ENCODE results near the gene SLC11A2.

Gene SLC11A2

DNA sequence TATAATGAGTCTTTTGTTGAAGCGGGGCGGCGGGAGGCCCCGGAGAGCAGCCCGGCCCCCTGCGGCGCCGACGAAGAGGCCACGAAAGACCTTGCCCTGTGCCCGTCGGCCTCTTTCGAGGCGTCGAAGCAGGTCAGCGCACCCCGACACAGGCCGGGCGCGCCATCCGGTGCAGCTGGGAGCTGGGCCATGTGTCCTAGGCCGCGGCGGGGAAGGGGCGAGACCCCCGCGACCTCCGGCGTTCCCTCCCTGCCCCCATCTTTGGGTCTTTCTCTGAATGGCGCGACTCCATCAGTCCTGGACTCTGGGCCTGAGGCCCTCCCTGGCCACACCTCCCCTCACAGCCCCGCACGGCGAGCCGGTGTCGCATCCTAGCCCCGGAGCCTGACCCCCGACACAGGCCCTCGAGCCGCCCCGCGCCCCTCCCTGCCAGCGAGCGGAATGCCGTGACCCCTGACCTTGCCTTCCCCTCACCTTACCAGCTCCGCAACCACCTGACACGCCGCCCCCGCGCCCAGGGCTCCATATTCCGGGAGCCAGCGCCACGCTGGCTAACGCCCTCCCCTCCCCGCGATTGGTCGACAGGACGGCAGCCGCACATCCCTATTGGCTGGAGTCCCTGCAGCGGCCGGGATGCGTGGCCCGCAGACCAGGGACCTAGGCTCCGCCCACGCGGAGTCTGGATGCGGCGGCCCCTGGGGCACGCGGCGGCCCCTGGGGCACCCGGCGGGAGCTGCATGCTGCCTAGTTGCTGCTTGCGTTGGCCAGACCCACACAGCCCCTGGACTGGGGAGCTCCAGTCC is at the start of gene SLC11A2:
TSS of gene SLC11A2 (minus strand) at position 549 of the 803 bp plus-strand sequence. CDS start 15,656 bp downstream, outside the sequence.
- DNase-seq (ENCODE audit: low read depth in 2 of 2), result peak; percentile 91

DNA sequence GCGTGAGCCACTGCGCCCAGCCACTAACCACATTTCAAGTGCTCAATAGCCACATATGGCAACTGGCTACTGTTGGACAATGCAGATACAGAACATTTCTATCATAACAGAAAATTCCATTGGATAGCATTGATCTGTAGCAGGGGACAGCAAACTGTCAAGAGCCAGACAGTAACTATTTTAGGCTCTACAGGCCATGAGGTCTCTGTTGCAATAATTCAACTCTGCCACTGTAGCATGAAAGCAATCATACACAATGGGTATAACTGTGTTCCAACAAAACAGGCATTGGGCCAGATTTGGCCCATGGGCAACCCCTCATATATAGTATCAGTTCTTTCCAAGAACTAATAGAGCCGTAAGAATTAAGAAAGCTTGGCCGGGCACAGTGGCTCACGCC is 49.2 kb upstream of the SLC11A2 start:
- no peak for DNase-seq (ENCODE audit: low read depth in 2 of 2)

DNA sequence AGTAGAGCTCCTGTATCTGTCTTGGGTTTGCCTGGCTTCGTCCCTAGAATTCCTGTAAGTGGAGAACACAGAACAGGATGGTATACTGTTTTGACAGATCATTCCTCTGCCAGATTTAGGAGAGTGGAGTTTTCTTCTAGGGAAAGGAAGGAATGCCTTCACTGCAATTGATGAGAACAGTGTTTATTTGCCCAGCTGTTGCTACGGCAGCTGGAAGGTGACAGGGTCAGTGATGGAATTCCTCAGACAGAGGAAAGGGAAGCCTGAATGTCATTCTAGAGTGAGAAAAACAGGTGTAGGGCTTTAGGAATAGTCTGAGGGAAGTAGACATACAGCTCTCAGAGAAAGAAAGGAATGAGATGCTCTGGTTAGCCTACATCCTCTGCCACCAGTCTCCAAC is 45.5 kb upstream of the SLC11A2 start:
- DNase-seq (ENCODE audit: low read depth in 2 of 2), result no peak

DNA sequence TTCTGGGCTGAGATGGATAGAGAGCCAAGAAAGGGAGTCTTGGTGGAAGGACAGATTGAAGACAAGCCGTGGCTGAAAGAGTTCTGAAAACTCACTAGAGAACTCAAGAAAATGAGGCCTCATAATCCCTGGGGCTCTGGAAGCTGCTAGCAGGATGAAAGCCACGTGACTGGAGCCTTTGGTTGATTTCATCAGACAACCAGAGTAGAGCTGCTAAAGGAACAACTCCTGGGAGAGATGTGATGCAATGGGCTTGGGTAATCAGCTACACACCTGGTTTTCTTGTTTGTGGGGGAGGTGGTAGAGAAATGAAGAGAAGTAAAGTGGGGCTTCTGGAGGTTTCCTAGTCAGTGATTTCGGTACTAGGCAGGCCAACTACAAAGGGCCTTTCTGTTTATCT is 43.8 kb upstream of the SLC11A2 start:
- no peak for DNase-seq (ENCODE audit: low read depth in 2 of 2)

DNA sequence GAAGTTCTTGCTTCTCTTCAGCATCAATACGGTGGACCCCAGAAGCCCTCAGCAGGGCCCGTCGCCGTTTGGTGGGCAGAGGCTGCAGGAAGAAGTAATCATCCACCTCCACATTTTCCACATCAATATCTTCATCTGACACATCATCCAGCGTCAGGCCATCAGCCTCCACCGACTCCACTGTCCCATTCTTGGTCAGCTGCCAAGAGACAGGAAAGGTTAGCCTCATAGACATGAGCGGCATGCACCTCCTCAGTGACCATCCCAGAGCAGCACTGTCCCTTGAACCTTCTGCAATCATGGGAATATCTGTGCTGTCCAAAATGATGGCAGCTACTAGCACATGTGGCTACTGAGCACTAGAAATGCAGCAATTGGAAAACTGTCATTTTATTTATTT is 41.6 kb upstream of the SLC11A2 start:
- no peak for DNase-seq (ENCODE audit: low read depth in 2 of 2)

DNA sequence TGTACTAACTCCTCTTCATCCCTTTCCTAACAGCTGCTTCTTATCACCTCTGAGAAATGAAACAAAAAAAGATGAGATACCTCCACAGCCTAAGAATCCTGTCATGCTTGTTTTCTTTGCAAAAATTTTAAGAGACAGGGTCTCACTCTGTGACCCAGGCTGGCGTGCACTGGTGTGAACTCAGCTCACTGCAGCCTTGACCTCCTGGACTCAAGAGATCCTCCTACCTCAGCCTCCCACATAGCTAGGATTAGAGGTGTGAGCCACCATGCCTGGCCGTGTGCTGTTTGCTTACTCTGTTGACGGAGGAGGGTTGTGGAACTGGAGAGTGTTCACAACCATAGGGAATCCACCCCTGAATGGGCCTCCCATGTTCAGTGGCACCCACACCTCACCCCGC is 41.0 kb upstream of the SLC11A2 start:
- no peak for DNase-seq (ENCODE audit: low read depth in 2 of 2)

DNA sequence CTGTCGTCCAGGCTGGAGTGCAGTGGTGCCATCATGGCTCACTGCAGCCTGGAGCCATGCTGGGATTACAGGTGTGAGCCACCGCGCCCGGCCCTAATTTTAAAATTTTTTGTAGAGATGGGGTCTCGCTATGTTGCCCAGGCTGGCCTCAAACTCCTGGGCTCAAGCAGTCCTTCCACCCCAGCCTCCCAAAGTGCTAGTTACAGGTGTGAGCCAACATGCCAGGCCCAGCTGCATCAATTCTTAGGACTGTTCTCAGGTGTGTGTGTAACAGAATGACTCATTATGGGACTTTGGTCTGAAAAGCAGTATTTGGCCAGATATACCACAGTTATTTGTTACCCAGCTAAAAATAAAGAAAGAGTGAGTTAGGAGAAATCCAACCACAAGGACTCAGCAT is 39.3 kb upstream of the SLC11A2 start:
- DNase-seq (ENCODE audit: low read depth in 2 of 2), result no peak

DNA sequence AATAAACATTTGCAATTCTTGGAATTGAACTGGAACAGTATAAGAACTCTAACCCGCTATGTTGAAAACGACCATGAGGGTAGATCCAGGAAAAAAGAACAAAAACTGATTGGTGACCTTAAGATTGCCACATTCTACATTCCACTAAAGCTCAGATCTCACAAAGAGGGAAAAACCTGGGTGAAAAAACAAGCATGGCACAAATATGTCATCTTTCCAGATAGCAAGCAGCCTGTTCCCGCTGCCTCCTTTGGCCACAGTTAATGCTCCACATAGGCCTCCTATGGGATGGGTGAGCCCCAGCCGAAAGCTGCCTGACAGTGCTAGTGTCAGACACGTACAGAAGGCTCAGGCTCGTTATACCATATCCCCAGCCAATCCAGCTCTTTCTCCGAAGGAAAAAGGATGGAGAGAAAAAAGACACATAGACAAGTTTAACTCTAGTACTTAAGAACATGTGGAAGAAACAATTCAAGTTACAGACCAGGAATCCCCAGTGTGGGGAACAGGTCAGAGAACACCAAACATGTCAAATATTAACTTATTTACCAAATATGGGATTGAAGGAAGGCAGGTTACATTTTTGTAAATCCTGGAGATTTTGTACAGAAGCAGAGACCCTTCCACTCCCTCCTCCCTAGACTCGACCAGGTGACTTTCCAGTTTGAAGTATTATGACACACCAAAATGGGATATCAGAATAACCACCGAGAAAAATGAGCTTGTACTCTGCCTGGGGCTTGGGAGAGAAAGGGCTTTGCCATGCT is 36.6 kb upstream of the SLC11A2 start:
- no peak for DNase-seq (ENCODE audit: low read depth in 2 of 2)

DNA sequence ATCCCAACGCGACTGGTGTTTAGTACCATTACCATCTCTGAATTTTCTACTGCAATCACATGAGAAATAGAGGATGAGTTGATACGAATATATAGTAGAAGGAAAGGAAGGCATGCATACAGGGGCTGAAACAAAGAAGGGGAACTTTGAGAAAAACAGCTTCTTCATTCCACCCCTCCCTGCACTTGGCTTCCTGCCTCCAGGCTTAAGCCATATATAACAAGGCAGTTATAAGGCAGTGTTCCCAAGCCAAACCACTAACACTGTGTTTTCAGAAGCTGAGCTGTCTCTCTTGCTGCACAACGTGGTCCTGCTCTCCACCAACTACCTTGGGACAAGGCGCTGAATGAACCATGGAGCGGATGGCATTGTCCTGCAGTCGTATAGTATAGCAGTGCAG is 32.9 kb upstream of the SLC11A2 start:
- DNase-seq (ENCODE audit: low read depth in 2 of 2), result no peak

DNA sequence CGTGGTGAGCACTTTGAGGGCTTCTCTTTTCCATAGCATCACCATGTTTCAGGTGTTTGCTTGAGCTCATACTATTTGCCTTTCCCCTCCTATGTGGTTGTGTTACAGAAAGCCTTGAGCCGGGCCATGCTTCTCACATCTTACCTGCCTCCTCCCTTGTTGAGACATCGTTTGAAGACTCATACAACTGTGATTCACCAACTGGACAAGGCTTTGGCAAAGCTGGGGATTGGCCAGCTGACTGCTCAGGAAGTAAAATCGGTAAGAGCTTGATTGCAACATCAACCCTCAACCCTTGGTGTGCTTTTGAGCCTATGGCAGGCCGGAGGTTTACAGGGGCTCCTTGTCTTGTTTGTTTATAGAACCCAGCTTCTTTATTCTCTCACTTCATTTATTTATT is 30.1 kb upstream of the SLC11A2 start:
- DNase-seq (ENCODE audit: low read depth in 2 of 2), result no peak

DNA sequence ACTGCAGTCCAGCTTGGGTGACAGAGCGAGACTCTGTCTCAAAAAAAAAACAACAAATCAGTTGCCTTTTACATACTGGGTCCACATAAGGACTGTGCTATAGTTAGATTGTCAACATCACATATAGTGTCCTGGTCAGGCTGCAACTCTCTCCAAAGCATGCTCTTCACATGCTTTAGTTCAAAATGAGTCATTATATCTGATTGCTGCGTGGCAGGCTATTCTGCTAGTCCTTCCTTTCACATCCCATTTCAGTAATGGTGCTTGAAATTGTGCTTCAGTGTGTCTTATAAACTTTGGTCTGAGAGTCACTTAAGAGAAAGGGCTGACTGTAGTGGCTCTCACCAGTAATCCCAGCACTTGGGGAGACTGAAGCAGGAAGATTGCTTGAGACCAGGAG is 28.9 kb upstream of the SLC11A2 start:
- DNase-seq (ENCODE audit: low read depth in 2 of 2), result no peak

DNA sequence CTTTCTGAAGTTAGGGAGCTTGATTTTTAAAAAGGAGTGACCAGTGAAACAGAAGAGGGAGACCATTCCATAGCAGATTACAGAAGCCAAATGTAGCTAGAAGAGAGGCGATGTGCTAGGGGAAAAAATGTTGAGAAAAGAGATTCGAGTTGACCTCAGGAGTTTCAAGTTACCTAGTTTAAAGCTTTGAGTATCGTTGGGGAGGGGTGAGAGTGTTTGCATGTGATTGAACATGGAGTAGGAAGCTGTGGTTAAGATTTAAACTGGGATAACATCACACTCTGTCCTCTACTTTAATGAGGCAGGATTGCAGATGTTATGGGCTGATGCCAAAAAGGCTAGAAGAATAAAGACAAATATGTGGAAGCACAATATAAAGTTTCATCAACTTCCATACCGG is 25.6 kb upstream of the SLC11A2 start:
- DNase-seq (ENCODE audit: low read depth in 2 of 2), result no peak

DNA sequence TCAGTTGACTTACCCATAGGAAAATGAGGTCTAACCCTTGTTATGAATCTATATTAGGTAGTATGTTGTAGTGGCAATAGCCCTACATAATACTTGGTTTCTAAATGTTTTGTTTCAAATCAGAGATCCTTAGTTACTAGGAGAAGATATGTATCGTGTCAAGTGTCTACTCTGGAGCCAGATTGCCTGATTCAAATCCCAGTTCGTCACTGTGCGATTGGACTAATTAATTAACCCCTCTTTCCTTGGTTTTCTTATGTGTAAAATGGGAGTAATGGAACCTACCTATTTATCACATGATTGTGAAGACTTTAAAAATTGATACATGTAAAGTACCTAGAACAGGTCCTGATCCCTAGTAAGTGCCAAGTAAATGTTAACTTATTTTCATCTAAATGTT is 23.3 kb upstream of the SLC11A2 start:
- no peak for DNase-seq (ENCODE audit: low read depth in 2 of 2)

DNA sequence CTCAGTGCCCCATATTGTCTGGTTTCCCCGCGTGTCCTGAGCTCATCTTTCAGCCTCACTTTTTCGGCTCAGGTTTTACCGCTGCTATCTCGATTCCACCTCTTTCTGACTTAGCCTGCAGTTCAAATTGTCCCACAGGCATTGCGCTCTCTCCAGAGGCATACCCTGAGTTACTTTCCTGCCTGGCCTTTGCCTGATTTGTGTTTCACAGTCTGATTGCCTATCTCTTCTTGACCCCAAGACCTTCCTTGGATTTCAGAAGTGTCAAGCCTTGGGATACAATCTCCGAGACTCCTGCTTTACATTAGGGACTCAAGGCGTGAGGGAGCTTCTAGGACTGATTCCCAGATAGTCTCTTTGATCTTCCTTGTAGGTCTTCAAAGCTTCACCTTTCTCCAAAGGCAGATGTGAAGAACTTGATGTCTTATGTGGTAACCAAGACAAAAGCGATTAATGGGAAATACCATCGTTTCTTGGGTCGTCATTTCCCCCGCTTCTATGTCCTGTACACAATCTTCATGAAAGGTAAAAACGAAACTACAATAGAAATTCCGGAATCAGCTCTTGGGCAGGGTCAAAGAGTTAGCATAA is 22.6 kb upstream of the SLC11A2 start:
- no peak for DNase-seq (ENCODE audit: low read depth in 2 of 2)

DNA sequence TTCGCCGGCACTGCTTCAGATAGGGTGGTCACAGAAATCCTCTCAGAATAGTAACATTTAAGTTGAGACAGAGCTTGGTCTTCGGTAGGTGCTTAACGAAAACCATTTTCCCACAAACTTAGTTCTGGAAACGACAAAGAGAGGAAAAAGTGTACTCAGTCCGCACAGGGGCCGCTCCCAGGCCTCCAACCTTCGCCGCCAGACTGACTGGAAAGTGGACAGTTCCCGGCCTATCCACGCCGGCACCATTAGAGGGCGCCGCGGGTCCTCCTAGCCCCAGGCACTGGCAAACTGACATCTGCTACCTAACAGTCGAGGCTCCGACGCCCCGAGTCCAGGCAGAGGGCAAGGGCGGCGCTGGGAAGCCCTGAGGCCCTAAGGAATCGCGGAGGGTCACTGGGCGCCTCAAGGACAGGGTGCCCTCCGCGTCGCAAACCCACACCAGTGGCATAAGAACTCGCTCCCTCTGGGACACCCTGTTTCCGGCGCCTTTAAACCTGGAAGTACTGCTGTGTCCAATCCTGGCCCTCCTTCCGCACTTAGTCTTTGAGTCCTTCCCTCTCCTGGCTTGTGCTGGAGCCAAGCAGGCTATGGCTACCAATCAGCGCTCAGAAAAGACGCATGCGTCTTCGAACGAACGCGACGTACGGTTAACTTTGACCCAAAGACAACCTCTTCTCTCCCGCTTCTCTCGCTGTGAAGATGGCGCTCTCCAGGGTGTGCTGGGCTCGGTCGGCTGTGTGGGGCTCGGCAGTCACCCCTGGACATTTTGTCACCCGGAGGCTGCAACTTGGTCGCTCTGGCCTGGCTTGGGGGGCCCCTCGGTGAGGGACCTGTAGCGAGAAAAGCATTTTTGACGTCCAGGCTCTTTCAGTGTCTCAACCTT is 21.7 kb upstream of the SLC11A2 start, which contains the start of gene LETMD1:
TSS of gene LETMD1 (plus strand) at position 673 of the 886 bp plus-strand sequence. CDS start at position 703, 30 bp downstream.
- peak; percentile 77 to 79 for DNase-seq (ENCODE audit: low read depth in 2 of 2)

DNA sequence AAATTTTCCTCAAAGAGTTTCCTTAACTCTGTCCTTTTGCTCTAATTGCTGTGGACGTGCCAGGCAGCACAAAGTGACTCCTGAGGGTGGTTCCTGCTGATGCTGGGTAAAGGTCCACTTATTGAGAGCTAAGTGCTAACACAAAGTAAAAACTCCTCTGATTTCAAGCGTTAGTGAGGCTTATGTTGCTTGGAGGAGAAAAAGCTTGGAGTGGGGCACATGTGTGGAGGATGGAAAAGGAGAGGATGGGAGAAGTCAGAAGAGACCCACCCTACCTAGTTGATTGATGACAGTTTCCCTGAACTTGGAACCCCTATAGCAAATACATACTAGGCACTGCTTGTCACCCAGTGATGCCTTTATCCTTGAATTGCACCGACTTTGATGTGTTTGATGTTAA is 10.1 kb upstream of the SLC11A2 start:
- DNase-seq (ENCODE audit: low read depth in 2 of 2), result no peak

DNA sequence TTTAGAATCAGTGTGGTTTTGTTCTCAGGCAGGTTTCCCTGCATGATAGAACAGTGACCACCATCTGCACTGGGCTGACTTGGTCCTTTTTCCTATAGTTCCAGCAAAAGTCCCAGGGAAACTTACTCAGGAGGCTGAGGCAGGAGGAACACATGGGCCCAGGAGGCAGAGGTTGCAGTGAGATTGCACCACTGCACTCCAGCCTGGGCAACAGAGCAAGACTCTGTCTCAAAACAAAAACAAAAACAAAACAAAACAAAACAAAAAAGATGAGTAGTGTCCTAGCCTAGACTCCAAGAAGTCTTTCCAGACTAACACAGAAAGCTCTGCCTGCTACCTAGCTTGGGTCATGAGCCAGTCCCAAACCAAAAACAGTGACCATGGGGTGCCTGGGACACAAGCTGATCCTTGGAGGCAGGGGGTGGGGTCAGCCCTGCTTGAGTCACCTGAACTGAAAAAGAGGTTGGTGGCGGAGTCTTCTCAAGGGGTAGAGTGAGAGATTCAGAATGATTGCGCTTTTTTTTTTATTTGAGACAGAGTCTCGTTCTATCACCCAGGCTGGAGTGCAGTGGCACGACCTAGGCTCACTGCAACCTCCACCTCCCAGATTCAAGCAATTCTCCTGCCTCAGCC is 7.4 kb upstream of the SLC11A2 start:
- no peak for DNase-seq (ENCODE audit: low read depth in 2 of 2)

DNA sequence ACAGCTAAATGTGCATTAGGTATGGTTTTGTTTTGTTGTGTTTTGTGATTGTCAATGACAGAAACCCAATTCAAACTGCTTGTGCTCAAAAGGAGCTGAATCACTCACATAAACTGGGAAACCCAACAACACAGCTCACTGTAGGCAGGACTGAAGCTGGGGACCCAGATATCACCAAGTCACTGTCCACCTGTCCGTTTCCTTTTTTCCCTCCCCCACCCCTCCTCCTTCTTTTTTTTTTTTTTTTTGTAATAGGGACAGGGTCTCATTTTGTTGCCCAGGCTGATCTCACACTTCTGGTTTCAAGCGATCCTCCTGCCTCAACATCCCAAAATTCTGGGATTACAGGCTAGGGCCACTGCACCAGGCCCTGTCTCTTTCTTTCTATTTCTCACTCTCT is 6.9 kb upstream of the SLC11A2 start:
- DNase-seq (ENCODE audit: low read depth in 2 of 2), result no peak

DNA sequence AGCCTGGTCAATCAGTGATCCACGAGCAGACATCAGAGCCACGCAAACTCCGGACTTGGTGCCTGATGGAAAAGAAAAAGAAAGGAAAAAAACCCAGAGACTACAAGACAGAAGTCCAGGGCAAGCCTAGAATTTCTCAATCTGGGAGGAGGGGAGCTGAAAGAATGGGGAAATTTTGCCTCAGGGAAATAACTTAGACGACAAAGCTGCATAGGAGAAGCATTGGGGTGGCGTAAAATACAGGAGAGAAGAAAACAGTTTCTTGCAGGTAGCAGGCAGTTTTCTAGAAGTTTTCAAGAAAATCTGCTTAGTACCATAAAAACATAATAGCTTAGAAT is 2.6 kb upstream of the SLC11A2 start:
- DNase-seq (ENCODE audit: low read depth in 2 of 2), result no peak

DNA sequence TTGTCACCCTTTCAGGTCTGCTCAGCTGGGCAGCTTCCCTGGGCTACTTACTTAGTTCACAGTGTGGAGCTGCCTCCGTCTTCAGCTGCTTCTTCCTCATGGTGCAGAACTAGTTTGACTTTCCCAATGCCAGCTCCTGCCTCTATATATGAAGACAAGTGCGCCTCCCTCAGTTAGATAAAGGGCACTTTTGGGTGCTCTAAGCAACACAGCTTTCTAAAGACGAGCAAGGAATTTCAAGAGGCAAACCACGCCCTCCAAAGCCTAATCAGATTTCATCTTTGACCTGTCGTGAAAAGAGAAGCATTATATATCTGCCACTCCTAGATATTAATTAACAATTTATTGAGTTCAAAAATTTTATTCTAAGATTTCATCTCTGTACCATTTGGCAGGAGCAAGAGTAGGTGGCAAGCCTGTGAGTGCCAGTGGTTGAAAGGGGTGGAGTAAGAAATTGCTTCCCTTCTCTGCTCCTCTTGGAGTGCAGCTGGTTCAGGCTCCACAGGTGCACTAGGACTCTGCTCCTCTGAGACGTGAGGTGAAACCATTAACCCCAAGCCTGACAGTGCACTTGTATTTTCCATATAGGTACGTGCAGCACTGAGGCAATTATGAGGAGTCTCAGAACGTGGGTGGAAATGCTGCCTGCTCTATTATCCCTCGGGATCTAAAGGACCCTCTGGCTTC is 2.1 kb upstream of the SLC11A2 start:
- DNase-seq (ENCODE audit: low read depth in 2 of 2), result no peak

DNA sequence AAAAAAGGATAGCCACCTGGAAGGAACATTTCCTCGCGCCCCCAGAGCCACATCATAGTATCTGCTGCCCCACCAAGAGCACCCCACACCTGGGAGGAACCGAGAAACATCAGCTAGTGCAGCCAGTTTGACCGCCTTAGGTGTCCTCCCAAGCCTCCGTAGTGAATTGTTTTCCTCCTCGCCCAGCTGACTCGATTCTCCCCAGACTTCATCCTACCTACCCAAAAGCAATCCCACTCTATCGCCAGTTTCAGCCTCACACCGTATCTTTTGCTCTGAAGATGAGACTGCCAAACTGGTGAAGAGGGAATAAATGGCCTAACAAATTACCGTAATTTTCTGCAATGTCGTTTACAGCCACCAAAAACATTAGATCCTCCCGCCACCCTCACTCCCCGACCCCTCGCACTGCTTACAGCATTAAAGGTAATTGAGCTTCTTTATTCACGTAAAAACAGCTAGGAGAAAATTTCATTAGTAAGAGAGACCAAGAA is 1.2 kb upstream of the SLC11A2 start:
- no peak for DNase-seq (ENCODE audit: low read depth in 2 of 2)
